Lung (tissue), 12 donors: ENCODE results near the gene RERGL. TPM values are rescaled to one million over a fixed set of nuclear protein-coding genes. Genes with fewer than 3 reads are reported as not detected.

Experiments used
- ATAC-seq: fragments of 200-7000 bp; cut with Tn5 transposase; one replicate; pipeline ENCODE4 v1.9.1; 2020; ENCODE audit warnings: moderate number of reproducible peaks; ENCODE audit not compliant: insufficient read depth, low FRiP score
- DNase-seq, 3 donors: peaks; one replicate each; pipeline ENCODE4 v3.0.0-alpha.2; 2013 to 2017
- H3K27ac ChIP-seq, 2 donors: one replicate each; pipeline ENCODE4 v1.5.1; 2013; ENCODE audit warnings: mild to moderate bottlenecking in 2 of 2, moderate library complexity in 2 of 2, control low read depth in 1 of 2, inconsistent platforms in 1 of 2, low read depth in 1 of 2, low read length in 1 of 2
- H3K27me3 ChIP-seq, 3 donors: one replicate each; pipeline ENCODE4 v1.5.1; 2013; ENCODE audit warnings: low read length in 2 of 3; ENCODE audit not compliant: control insufficient read depth in 3 of 3, insufficient read depth in 3 of 3
- H3K36me3 ChIP-seq, 4 donors: one replicate each; pipeline ENCODE4 v1.5.1; 2013; ENCODE audit warnings: low read length in 4 of 4, mild to moderate bottlenecking in 1 of 4, moderate library complexity in 1 of 4; ENCODE audit not compliant: control insufficient read depth in 4 of 4, insufficient read depth in 4 of 4
- H3K4me1 ChIP-seq, 5 donors: one replicate each; pipeline ENCODE4 v1.5.1; 2013; ENCODE audit warnings: low read length in 5 of 5, mild to moderate bottlenecking in 2 of 5, moderate library complexity in 1 of 5; ENCODE audit not compliant: control insufficient read depth in 5 of 5, insufficient read depth in 5 of 5
- H3K4me3 ChIP-seq: one replicate; pipeline ENCODE4 v1.5.1; 2013; ENCODE audit warnings: mild to moderate bottlenecking, control low read depth, moderate library complexity
- H3K9ac ChIP-seq, 2 donors: one replicate each; pipeline ENCODE4 v1.5.1; 2013; ENCODE audit warnings: low read length in 2 of 2, control low read depth in 1 of 2; ENCODE audit not compliant: insufficient read depth in 1 of 2
- H3K9me3 ChIP-seq, 4 donors: one replicate each; pipeline ENCODE4 v1.5.1; 2013; ENCODE audit warnings: low read length in 3 of 4, mild to moderate bottlenecking in 1 of 4, moderate library complexity in 1 of 4; ENCODE audit not compliant: control insufficient read depth in 4 of 4, insufficient read depth in 3 of 4
- WGBS, 2 donors: extraction: QIAGEN DNeasy Blood & Tissue Kit; methylation state at CpG; one replicate each; pipeline ENCODE4 v1.1.7; 2013; 5-methylcytosine and 5-hydroxymethylcytosine counted together
- polyA plus RNA-seq, 2 donors: library from polyadenylated mRNA; stranded (reverse); fragments of 200-250 nt; gene quantifications; one replicate each; pipeline ENCODE4 v1.2.1, GENCODE V29; 2013
- total RNA-seq, 2 donors: library from RNA; depleted of rRNA in 1 of 2; stranded (reverse); fragments of >200 nt in 1 of 2; gene quantifications; one replicate each; pipeline ENCODE4 v1.2.1, GENCODE V29; 2014 to 2021
- TF ChIP-seq, protein P1 (sequence below): IDR thresholded peaks from 2 replicates; pipeline ENCODE4 v1.5.1; 2012; ENCODE audit warnings: mild to moderate bottlenecking; ENCODE audit errors: control extremely low read depth, extremely low read depth
- donor health status: control.
- donor health status: control.
- donor health status: Bipolar disorder and iron deficiency.
- donor health status: healthy.
- donor health status: DM: yes; HTN: yes; CAD: no.

Gene RERGL
- total and polyA plus RNA-seq, 4 donors, result 0.55 to 4.5 (median 2.3) TPM

DNA sequence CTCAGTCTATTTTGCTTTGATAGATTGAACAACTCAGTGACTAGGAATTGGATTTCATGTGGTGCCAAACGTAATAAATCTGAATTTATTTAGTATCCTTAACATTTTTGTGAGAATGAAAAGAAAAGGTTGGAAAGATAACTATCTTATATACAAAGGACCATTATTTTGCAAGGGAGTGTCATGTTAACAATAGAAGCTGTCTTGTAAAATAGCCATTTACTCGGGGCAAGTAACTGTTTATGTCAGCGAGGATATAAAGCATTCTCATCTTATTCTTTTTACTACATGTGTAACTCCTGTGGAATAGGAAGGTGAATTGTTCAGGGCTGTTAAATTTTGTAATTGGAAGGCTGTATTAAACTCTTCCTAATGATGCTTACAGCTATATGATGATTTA is 5.9 kb downstream of the RERGL start:
- DNase-seq (no peak), ATAC-seq (no peak)
- H3K27ac ChIP-seq, result no peak overlapping the region
- no peak overlapping the region for H3K9ac ChIP-seq
- no peaks in the 10 kb centered on the region for H3K36me3 ChIP-seq
- H3K27me3 ChIP-seq, result no peaks in the 10 kb centered on the region
- no peaks in the 10 kb centered on the region for H3K4me1 ChIP-seq
- no peaks in the 10 kb centered on the region for H3K9me3 ChIP-seq
- H3K4me3 ChIP-seq, result no peak overlapping the region
- TF ChIP-seq, protein P1, sequence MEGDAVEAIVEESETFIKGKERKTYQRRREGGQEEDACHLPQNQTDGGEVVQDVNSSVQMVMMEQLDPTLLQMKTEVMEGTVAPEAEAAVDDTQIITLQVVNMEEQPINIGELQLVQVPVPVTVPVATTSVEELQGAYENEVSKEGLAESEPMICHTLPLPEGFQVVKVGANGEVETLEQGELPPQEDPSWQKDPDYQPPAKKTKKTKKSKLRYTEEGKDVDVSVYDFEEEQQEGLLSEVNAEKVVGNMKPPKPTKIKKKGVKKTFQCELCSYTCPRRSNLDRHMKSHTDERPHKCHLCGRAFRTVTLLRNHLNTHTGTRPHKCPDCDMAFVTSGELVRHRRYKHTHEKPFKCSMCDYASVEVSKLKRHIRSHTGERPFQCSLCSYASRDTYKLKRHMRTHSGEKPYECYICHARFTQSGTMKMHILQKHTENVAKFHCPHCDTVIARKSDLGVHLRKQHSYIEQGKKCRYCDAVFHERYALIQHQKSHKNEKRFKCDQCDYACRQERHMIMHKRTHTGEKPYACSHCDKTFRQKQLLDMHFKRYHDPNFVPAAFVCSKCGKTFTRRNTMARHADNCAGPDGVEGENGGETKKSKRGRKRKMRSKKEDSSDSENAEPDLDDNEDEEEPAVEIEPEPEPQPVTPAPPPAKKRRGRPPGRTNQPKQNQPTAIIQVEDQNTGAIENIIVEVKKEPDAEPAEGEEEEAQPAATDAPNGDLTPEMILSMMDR, result no peak
- WGBS, 2 donors, result 69 to 78% methylated on average over 3 of the region's 3 CpGs

DNA sequence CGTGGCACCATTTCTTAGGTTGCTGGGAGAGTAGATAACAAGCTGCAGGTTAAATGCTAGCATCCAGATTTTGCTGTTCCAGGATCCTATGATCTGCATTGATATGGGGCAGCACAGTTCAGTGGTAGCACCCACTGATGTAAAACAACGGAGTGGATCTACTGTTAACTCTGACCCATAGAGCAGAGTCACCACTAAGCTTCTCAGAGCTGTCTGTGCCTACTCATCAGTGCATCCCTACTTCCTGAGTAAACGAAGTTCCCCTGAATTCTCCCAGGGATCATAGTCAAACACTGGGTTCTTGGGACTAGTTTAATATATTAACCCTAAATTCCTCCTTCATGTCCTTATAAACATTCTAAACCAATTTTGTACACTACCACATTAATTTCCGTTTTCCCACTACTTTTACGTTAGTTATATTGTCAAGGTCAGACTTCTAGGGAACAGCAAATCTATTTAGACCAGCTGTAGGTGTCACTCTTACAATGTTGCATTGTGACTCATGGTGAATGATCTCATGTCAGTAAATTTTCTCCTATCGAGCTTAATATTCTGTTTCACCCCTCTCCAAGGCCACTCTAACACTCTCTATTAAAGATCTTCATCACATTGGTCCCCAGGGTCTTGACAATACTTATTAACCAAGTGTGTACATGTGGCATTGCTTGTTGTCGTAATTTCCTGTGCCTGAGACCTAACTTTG is 10.3 kb downstream of the RERGL start:
- DNase-seq (no peak), ATAC-seq (no peak)
- no peak overlapping the region for H3K27ac ChIP-seq
- no peak overlapping the region for H3K9ac ChIP-seq
- H3K9me3 ChIP-seq, result no peaks in the 10 kb centered on the region
- H3K4me1 ChIP-seq, result no peaks in the 10 kb centered on the region
- H3K27me3 ChIP-seq, result no peaks in the 10 kb centered on the region
- H3K36me3 ChIP-seq, result no peaks in the 10 kb centered on the region
- TF ChIP-seq, protein P1, result no peak
- WGBS, 2 donors, result 59 to 71% methylated on average over 7 of the region's 7 CpGs
- no peak overlapping the region for H3K4me3 ChIP-seq

DNA sequence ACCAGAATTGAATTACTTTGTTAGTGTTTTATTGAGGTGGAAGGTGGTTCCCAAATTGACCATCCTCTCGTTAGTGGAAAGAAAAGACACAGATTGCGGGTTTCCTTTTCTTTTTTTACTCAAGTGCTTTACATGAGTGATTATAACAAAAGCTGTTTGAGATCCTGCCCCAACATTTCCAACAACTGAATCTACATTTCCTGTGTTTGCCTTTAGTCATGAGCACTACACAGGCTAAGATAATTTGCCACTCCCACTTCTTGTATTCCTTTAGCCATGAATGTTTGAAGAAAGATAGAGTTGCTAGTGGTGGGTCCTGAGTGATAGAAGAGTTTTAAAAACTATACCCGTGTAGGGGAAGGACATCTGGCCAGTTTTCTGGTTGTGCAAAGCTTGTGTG is 16.0 kb downstream of the RERGL start:
- Histone ChIP-seq H3K36me3 (no peaks in the 10 kb centered on the region), H3K4me1 (no peaks in the 10 kb centered on the region), H3K9me3 (no peaks in the 10 kb centered on the region), H3K27me3 (no peaks in the 10 kb centered on the region), H3K4me3 (no peak overlapping the region), H3K27ac (no peak overlapping the region), H3K9ac (no peak overlapping the region)
- TF ChIP-seq, protein P1, result no peak
- peak in 1 of 3 donors; percentile 0 for DNase-seq
- no peak for ATAC-seq
- 41 to 59% methylated on average over 3 of the region's 3 CpGs for WGBS, 2 donors

DNA sequence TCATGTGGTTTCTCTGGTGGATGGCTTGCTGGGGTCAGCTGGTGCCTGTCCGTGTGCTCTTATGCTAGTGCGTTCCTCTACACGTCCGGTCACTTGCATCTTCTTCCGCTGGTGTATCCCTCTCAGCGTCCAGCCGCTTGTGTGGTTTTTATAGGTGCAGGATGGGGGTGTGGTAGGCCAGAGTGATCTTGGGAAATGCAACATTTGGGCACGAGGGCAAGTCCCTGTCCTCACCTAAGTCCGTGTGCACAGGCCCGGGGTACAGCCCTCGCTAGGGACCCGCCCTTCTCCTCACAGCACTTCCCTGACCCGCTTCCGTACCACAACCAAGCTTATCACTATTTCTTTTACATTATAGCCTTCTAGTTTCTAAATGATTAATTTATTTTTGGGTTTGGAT is 17.3 kb downstream of the RERGL start:
- ATAC-seq (no peak), DNase-seq (no peak)
- H3K4me3 ChIP-seq, result no peak overlapping the region
- no peak overlapping the region for H3K27ac ChIP-seq
- TF ChIP-seq, protein P1, result no peak
- H3K9ac ChIP-seq, result no peak overlapping the region
- WGBS, 2 donors, result 81 to 87% methylated on average over 14 of the region's 14 CpGs
- no peaks in the 10 kb centered on the region for H3K9me3 ChIP-seq
- H3K27me3 ChIP-seq, result no peaks in the 10 kb centered on the region
- H3K36me3 ChIP-seq, result no peaks in the 10 kb centered on the region
- H3K4me1 ChIP-seq, result no peaks in the 10 kb centered on the region
